ENCODE data around the gene ACP4.
"Not testable (repeated sequence)": the region's sequence is repeated elsewhere in the genome, so short reads cannot be mapped to it uniquely, and the experiment has no call there.

ACP4 gene, protein sequence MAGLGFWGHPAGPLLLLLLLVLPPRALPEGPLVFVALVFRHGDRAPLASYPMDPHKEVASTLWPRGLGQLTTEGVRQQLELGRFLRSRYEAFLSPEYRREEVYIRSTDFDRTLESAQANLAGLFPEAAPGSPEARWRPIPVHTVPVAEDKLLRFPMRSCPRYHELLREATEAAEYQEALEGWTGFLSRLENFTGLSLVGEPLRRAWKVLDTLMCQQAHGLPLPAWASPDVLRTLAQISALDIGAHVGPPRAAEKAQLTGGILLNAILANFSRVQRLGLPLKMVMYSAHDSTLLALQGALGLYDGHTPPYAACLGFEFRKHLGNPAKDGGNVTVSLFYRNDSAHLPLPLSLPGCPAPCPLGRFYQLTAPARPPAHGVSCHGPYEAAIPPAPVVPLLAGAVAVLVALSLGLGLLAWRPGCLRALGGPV

DNA sequence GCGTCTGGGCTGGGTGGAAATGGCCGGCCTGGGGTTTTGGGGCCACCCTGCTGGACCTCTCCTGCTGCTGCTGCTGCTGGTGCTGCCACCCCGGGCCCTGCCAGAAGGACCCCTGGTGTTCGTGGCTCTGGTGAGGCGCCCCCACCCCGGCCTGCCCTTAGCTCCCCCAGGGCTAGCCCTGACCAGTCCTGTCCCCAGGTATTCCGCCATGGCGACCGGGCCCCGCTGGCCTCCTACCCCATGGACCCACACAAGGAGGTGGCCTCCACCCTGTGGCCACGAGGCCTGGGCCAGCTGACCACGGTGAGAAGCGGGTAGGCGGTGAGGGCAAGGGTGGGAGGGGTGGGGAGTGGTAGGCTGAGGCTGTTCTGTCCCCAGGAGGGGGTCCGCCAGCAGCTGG, at the start of gene ACP4:
ACP4 (plus strand) TSS at position 20 of the 400 bp plus-strand sequence; CDS start at position 20, 0 bp downstream.
- DNase-seq: no peak

DNA sequence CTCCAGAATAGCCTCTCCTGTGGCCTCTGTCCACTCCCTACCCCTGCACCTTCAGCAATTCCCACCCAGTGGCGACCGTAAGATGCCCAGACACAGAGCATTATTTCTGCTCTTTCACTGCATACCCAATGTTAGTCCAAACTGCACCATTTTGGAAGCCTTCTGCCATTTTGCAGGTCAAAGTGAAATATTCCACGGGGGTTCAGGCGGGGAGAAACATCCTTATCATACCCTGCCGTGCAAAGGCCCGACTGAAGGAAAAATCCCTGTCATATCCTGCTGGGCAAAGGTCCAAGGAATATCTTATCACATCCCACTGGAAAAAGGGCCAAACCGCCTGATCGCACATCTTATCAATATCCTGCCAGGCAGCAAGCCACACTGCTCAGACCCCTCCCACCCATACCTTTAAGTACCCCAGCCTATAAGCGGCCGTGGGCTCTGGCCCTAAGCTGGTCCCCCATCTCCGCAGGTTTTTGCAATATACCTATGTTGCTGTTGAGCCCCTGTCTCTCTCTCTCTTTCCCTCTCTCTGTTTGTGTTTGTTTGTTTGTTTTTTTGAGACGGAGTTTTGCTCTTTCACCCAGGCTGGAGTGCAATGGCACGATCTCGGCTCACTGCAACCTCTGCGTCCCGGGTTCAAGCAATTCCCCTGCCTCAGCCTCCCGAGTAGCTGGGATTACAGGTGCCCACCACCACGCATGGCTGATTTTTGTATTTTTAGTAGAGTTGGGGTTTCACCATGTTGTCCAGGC, 48.9 kb upstream of the ACP4 start:
- DNase-seq: no peak

DNA sequence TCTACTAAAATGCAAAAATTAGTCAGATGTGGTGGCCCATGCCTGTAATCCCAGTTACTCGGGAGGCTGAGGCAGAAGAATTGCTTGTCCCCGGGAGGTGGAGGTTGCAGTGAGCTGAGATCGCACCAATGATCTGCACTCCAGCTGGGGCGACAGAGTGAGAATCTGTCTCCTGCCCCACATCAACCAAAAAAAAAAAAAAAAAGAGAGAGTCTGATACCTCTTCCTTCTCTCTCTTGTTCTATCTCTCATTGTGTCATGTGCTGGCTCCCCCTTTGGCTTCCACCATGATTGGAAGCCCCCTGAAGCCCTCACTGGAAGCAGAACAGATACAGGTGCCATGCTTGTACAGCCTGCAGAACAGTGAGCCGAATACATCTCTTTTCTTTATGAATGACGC, 46.7 kb upstream of the ACP4 start:
- DNase-seq: no peak

DNA sequence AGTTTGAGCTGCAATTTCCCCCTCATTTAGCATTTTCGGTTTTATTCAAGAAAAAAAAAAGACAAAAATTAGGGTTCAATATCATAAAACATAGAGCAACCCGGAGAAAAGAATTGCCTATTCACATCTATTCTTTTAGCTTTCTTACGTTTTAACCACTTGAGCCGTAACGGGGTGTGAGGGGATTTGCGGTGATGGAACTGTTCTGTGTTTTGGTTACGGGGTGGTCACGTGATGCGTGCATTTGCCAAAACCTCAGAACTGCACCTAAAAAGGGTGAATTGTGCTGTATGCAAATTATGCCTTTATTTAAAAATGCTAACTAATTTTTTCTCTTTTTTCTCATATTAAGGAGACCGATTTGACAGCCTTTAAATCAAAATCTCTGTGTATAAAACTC, 45.0 kb upstream of the ACP4 start:
- DNase-seq: no peak

DNA sequence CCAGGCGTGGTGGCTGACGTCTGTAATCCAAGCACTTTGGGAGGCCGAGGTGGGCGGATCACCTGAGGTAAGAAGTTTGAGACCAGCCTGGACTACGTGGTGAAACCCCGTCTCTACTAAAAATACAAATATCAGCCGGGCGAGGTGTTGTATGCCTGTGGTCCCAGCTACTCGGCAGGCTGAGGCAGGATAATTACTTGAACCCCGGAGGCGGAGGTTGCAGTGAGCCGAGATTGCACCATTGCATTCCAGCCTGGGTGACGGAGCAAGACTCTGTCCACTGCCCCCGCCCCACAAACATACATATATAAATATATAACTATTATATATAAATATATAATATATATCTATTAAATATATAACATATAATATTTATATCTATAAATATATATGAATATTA, 43.1 kb upstream of the ACP4 start:
- DNase-seq: not testable (repeated sequence)

DNA sequence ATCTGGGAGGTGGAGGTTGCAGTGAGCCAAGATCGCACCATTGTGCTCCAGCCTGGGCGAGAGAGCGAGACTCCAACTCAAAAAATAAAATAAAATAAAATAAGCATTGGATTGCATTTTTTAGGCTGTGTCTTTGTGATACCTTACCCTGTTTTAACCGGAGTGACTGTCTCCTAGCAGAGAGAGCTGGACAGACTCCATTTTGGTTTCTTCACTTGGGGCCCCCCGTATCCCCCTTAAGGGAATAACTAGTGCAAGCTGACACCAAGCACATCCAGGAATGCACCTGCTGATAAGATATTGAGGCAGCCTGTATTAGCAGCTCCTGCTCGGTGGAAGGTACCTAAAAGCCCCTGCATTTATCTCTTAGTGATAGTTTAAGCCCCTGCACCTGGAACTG, 40.7 kb upstream of the ACP4 start:
- DNase-seq: no peak

DNA sequence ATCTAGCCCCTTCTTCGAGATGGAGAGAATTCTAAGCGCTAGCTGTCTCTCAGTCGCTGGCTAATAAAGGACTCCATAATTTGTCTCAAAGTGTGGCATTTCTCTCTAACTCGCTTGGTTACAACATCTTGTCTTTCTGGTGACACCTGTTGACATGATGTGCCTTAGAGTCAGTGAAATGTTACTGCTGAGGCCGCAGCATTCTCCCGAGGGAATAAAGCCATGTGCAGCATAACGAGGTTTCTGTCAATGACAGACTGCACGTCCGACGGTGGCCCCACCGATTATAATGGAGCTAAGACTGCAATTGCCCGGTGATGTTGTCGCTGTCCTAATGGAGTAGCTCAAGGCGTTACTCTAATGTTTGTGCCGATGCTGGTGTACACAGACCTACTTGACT, 40.2 kb upstream of the ACP4 start:
- no peak for DNase-seq

DNA sequence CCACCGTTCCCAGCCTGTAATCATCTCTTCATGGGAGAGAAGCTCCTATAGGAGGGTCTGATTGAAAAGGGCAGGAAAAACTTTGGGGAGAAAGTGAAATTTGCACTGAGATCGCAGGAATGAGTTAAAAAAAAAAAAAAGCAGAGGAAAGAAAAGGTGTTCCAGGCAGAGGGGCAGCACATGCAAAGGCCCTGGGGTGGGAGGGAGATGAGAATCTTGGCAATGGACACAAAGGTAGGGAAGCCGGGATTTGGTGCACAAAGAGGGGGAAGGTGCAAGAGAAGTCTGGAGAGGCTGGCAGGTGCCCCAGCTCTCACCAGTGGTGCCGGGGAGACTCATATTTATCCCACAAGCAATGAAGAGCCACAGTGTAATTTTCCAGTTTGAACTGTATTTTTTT, 36.3 kb upstream of the ACP4 start:
- no peak for DNase-seq

DNA sequence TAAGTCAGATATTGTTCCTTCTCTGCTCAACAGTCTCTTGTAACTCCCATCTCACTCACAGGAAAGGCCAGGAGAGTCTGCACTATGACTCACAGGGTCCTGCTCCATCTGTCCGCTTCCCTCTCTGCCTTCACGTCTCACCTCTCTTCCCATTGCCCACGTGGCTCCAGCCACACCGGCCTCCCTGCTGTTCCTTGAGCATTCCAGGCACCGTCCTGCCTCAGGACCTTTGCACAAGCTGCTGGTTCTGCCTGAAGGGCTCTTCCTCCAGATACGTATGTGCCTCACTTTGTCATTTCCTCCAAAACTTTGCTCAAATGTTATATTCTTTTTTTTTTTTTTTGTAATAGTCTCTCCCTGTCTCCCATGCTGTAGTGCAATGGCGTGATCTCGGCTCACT, 34.0 kb upstream of the ACP4 start:
- DNase-seq: not testable (repeated sequence)

DNA sequence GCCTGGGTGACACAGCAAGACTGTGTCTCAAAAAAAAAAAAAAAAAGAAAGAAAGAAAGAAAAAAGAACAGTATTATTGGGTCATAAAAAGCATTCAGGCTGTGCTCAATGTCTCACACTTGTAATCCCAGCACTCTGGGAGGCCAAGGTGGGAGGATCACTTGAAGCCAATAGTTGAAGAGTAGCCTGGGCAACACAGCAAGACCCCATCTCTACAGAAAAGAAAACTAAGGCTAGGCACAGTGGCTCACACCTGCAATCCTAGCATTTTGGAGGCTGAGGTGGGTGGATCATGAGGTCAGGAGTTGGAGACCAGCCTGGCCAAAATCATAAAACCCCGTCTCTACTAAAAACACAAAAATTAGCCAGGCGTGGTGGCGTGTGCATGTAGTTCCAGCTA, 32.6 kb upstream of the ACP4 start:
- DNase-seq: not testable (repeated sequence)

DNA sequence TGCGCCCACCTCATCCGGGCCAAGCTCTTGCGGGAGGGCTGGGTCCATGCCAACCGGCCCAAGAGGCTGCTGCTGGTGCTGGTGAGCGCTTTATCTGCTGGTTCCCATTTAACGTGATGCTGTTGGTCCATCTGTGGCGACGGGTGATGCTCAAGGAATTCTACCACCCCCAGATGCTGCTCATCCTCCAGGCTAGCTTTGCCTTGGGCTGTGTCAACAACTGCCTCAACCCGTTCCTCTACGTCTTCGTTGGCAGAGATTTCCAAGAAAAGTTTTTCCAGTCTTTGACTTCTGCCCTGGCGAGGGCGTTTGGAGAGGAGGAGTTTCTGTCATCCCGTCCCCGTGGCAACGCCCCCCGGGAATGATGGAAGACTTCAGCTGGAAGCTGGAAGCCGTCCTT, 31.1 kb upstream of the ACP4 start:
- DNase-seq: not testable (repeated sequence)

DNA sequence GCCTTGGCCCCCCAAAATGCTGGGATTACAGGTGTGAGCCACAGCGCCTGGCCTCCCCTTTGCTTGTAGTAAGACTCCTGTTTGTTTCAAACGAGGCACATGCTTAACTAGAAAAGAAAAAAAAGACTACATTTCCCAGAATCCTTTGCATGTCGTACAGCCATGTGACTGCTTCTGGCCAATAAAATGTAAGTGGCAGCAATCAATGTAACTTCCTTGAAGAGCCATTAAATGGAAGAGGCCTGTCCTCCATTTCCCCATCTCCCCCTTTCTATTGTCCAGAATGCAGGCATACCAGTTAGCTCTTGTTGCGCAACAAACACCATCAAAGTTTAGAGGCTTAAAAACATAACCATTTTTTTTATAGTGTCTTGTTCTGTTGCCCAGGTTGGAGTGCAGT, 30.3 kb upstream of the ACP4 start:
- no peak for DNase-seq

DNA sequence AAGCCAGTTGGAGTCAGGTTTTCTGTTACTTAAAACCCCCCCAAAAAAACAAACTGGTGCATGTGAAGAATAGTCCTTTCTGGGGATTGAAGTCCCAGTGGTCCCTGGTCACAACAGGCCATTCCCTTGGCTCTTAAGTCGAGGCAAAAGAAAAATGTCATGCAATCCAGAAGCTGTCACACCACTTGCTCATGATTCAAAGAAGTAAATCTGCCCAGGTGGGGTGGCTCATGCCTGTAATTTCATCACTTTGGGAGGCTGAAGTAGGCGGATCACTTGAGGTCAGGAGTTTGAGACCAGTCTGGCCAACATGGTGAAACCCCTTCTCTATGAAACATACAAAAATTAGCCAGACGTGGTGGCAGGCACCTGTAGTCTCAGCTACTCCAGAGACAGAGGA, 28.7 kb upstream of the ACP4 start:
- DNase-seq: not testable (repeated sequence)

DNA sequence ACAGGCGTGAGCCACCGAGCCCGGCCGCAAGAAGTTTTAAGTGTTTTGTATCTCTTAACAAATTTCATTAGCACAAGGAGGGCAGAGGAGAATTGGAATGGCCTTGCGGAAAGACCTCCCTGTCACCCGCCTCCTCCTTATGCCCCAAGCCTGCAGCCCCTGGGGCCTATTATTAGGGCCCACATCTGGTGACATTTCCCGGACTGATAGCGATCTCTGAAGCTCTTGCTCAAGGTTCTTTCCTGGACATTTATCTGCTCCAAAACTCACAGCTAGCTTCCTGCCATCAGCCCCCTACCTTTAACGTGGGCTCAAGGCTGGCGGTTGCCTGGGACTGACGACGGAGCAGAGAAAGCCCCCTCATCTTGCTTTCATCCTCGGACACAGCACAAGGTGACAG, 26.7 kb upstream of the ACP4 start:
- not testable (repeated sequence) for DNase-seq

DNA sequence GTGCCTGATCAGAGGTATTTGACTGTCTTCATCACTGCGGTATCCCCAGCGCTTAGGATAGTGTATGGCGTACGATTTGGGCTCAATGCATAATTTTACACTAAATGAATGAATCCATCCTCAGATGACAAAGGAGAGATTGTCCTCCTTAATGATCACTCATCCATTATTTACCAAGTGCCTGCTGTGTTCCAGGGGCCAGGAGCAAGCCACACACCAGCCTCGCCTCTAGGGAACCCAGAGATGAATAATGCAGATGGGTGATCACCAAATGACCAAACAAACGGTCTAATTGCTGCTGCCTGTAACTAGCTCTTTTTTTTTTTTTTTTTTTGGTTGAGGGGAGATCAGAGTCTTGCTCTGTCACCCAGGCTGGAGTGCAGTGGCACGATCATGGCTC, 25.8 kb upstream of the ACP4 start:
- DNase-seq: no peak

DNA sequence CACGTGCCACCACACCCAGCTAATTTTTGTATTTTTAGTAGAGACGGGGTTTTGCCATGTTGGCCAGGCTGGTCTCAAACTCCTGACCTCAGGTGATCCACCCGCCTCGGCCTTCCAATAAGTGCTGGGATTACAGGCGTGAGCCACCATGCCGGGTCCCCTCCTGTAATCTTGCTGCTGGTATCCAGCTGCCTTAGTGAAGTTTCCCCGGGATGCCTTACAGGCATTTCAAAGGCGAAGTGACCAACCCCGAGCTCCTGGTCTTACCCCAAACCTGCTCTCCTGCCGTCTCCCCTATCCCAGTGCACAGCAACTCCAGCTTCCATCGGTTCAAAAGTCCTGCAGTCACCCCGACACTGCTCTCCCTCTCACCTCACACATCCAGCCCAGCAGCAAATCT, 23.5 kb upstream of the ACP4 start:
- not testable (repeated sequence) for DNase-seq

DNA sequence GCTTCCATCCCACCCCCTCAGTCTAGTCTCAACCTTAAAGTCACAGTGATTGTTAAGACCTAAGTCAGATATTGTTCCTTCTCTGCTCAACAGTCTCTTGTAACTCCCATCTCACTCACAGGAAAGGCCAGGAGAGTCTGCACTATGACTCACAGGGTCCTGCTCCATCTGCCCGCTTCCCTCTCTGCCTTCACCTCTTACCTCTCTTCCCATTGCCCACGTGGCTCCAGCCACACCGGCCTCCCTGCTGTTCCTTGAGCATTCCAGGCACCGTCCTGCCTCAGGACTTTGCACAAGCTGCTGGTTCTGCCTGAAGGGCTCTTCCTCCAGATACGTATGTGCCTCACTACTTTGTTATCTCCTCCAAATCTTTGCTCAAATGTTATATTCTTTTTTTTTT, 23.0 kb upstream of the ACP4 start:
- DNase-seq: not testable (repeated sequence)

DNA sequence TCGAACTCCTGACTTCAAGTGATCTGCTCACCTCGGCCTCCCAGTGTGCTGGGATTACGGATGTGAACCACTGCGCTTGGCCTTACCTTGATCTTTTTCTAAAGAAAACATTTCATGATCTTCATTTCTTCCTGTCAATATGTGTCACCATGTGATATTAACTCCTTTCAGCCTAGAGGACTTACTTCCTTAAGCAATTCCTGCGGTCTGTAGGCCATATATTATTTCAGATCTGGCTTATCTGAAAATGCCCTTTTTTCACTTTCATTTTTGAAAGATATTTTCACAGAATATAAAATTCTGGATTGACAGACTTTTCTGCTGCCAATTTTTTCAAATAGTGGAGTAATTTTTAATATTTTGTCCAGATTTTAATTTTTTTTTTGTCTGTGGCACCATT, 21.9 kb upstream of the ACP4 start:
- no peak for DNase-seq

DNA sequence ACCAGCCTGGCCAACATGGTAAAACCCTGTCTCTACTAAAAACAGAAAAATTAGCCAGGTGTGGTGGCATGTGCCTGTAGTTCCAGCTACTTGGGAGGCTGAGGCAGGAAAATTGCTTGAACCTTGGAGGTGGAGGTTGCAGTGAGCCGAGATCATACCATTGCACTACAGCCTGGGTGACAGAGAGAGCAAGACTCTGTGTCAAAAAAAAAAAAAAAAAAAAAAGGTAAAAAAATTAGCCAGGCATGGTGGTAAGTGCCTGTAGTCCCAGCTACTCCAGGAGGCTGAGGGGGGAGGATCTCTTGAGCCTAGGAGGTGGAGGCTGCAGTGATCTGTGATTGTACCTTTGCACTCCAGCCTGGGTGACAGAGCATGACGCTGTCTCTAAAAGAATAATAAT, 20.1 kb upstream of the ACP4 start, which contains the start of gene GPR32:
GPR32 (plus strand) TSS at position 301 of the 400 bp plus-strand sequence. CDS start 137 bp downstream, outside the sequence.
- DNase-seq: not testable (repeated sequence)

DNA sequence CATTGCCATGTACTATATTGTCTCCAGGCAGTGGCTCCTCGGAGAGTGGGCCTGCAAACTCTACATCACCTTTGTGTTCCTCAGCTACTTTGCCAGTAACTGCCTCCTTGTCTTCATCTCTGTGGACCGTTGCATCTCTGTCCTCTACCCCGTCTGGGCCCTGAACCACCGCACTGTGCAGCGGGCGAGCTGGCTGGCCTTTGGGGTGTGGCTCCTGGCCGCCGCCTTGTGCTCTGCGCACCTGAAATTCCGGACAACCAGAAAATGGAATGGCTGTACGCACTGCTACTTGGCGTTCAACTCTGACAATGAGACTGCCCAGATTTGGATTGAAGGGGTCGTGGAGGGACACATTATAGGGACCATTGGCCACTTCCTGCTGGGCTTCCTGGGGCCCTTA, 19.3 kb upstream of the ACP4 start:
- no peak for DNase-seq

DNA sequence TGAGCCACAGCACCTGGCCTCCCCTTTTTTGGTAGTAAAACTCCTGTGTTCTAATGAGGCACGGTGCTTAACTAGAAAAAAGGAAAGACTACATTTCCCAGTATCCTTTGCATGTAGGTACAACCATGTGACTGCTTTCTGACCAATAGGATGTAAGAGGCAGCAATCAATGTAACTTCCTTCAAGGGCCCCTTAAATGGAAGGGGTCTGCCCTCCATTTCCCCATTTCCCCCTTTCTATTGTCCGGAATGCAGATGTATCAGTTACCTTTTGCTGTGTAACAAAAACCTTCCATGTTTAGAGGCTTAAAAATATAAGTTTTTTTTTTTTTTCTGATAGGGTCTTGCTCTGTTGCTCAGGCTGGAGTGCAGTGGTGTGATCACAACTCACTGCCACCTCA, 17.7 kb upstream of the ACP4 start:
- no peak for DNase-seq

DNA sequence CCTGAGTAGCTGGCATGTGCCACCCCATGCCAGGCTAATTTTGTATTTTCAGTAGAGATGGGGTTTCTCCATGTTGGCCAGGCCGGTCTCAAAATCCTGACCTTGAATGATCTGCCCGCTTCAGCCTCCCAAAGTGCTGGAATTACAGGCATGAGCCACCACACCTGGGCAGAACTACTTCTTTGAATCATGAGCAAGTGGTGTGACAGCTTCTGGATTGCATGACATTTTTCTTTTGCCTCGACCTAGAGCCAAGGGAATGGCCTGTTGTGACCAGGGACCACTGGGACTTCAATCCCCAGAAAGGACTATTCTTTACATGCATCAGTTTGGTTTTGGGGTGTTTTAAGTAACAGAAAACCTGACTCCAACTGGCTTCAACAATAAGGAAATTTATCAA, 17.3 kb upstream of the ACP4 start:
- DNase-seq: not testable (repeated sequence)

DNA sequence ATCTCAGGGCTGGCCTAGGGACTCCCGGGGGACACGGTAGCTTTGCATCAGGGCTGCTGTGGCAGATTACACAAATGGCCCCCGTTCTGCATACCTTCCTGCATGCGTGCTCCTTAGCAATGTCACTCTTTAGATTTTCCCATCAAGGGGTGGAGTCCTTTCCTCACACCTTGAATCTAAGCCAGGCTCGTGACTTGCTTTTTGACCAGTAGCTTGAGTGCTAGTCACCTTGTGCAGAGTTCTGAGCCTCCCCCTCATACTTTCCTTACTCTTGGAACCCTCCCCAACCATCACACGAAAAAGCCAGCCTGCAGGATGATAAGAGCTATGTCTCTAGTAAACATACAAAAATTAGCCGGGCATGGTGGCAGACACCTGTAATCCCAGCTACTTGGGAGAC, 16.8 kb upstream of the ACP4 start:
- DNase-seq: not testable (repeated sequence)

DNA sequence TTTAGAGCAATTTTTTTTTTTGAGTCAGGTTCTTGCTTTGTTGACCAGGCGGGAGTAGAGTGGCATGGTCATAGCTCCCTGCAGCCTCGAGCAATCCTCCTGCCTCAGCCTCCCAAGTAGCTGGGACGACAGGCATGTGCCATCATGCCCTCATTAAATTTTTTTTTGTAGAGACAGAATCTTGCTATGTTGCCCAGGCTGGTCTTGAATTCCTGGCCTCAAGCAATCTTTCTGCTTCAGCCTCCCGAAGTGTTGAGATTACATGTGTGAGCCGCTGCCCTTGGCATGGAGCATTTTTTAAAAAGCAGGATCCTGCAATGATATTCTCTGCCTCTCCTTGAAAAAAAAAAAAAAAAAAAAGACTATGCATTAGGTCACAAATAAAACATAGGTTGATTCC, 14.1 kb upstream of the ACP4 start:
- no peak for DNase-seq
